OCI-LY1 (cell line): Measurements from ENCODE around the gene FAM20C.

Experiments used
- H2AFZ ChIP-seq: fragments of 200-600 bp; sonication (generic), shearing (Covaris generic); 2 replicates; pipeline ENCODE4 v1.6.0; 2014; ENCODE audit warnings: antibody characterized with exemption, mild to moderate bottlenecking, low read length
- H3F3A ChIP-seq: fragments of 200-600 bp; sonication (generic), shearing (Covaris generic); 2 replicates; pipeline ENCODE4 v1.6.0; 2014; ENCODE audit warnings: mild to moderate bottlenecking, antibody characterized with exemption, low read length, moderate library complexity; ENCODE audit not compliant: insufficient read depth
- H3K27ac ChIP-seq: fragments of 200-600 bp; sonication (generic); 2 replicates; pipeline ENCODE4 v1.5.1; 2014; ENCODE audit warnings: low read length, mixed run types, mild to moderate bottlenecking, low read depth; ENCODE audit not compliant: poor library complexity, severe bottlenecking
- H3K27me3 ChIP-seq: fragments of 200-600 bp; sonication (generic); 2 replicates; pipeline ENCODE4 v1.6.0; 2014; ENCODE audit warnings: antibody characterized with exemption, mild to moderate bottlenecking, low read length, moderate library complexity; ENCODE audit not compliant: insufficient read depth
- H3K36me3 ChIP-seq: fragments of 200-600 bp; sonication (generic); 2 replicates; pipeline ENCODE4 v1.6.1; 2014; ENCODE audit warnings: mild to moderate bottlenecking, antibody characterized with exemption, low read length, moderate library complexity, mixed read lengths; ENCODE audit not compliant: insufficient read depth
- H3K4me1 ChIP-seq: fragments of 200-600 bp; sonication (generic); 2 replicates; pipeline ENCODE4 v1.5.1; 2014; ENCODE audit warnings: mild to moderate bottlenecking, low read length, moderate library complexity; ENCODE audit not compliant: insufficient read depth, severe bottlenecking
- H3K4me2 ChIP-seq: fragments of 200-600 bp; sonication (generic), shearing (Covaris generic); 2 replicates; pipeline ENCODE4 v1.6.1; 2014; ENCODE audit warnings: low read length
- H3K4me3 ChIP-seq: fragments of 200-600 bp; sonication (generic); 2 replicates; pipeline ENCODE4 v1.5.1; 2014; ENCODE audit warnings: low read length, low read depth, mild to moderate bottlenecking, mixed read lengths; ENCODE audit not compliant: poor library complexity, severe bottlenecking
- H3K79me2 ChIP-seq: fragments of 200-600 bp; shearing (Covaris generic); 2 replicates; pipeline ENCODE4 v1.6.1; 2016; ENCODE audit warnings: mixed run types, low read length, mixed read lengths; ENCODE audit not compliant: insufficient read depth
- H3K9ac ChIP-seq: fragments of 200-600 bp; sonication (generic), shearing (Covaris generic); 2 replicates; pipeline ENCODE4 v1.6.1; 2014; ENCODE audit warnings: mild to moderate bottlenecking, low read length, mixed read lengths
- H3K9me2 ChIP-seq: fragments of 200-600 bp; sonication (generic), shearing (Covaris generic); 2 replicates; pipeline ENCODE4 v1.6.1; 2014; ENCODE audit warnings: low read depth, mild to moderate bottlenecking, low read length, mixed read lengths
- H3K9me3 ChIP-seq: fragments of 200-600 bp; shearing (Covaris generic); 2 replicates; pipeline ENCODE4 v1.6.1; 2014; ENCODE audit warnings: low read length, mixed read lengths
- H4K20me1 ChIP-seq: fragments of 200-600 bp; sonication (generic), shearing (Covaris generic); 2 replicates; pipeline ENCODE4 v1.6.0; 2016; ENCODE audit warnings: mild to moderate bottlenecking, low read length; ENCODE audit not compliant: insufficient read depth
- CTCF ChIP-seq: fragments of 200-600 bp; sonication (generic), shearing (Covaris generic); IDR thresholded peaks from 2 replicates; pipeline ENCODE4 v1.5.1; 2017; ENCODE audit warnings: mild to moderate bottlenecking, antibody characterized with exemption, low read length, moderate library complexity, mixed read lengths
- EZH2 ChIP-seq: fragments of 200-600 bp; sonication (generic), shearing (Covaris generic); IDR thresholded peaks from 2 replicates; pipeline ENCODE4 v1.8.0; 2017; ENCODE audit warnings: borderline replicate concordance, mixed run types, mild to moderate bottlenecking, antibody characterized with exemption, low read length, moderate library complexity, mixed read lengths

Gene FAM20C

GRCh38 chr7:159370-160270, 32.8 kb upstream of the FAM20C start:
- Histone ChIP-seq H3K27me3 (peaks cover 4% of the 10 kb centered on the region; the same call in 1 of the 2 replicates), H3K9me3 (no peaks in the 10 kb centered on the region), H3K9me2 (no peaks in the 10 kb centered on the region), H3K27ac (no peak overlapping the region), H3K4me2 (no peak overlapping the region), H3K36me3 (no peaks in the 10 kb centered on the region), H3K4me1 (no peaks in the 10 kb centered on the region), H3K9ac (no peak overlapping the region), H3F3A (no peaks in the 10 kb centered on the region), H3K4me3 (no peak overlapping the region), H3K79me2 (no peaks in the 10 kb centered on the region), H4K20me1 (no peaks in the 10 kb centered on the region), H2AFZ (no peak overlapping the region)
- TF ChIP-seq EZH2 (no peak), CTCF (no peak)

- H3F3A ChIP-seq, result no peaks in the 10 kb centered on the region
- no peak overlapping the region for H3K27ac ChIP-seq
- no peaks in the 10 kb centered on the region for H3K36me3 ChIP-seq
- H3K4me3 ChIP-seq, result no peak overlapping the region
- no peaks in the 10 kb centered on the region for H3K4me1 ChIP-seq
- no peak overlapping the region for H3K9ac ChIP-seq
- no peak overlapping the region for H3K4me2 ChIP-seq
- no peaks in the 10 kb centered on the region for H3K9me3 ChIP-seq
- no peaks in the 10 kb centered on the region for H3K9me2 ChIP-seq
- no peaks in the 10 kb centered on the region for H4K20me1 ChIP-seq
- no peak for TF ChIP-seq EZH2
- TF ChIP-seq CTCF, result no peak
- no peak overlapping the region for H2AFZ ChIP-seq
- no peaks in the 10 kb centered on the region for H3K79me2 ChIP-seq
- peaks cover 4% of the 10 kb centered on the region; the same call in 1 of the 2 replicates for H3K27me3 ChIP-seq
These were observed 31.2 kb upstream of the FAM20C start for GRCh38 chr7:160958-161725.

GRCh38 chr7:162632-163297, 29.6 kb upstream of the FAM20C start:
- H3K9me2 ChIP-seq, result no peaks in the 10 kb centered on the region
- H3K36me3 ChIP-seq, result no peaks in the 10 kb centered on the region
- H3K4me1 ChIP-seq, result no peaks in the 10 kb centered on the region
- no peak overlapping the region for H3K4me3 ChIP-seq
- no peak overlapping the region for H3K4me2 ChIP-seq
- H2AFZ ChIP-seq, result no peak overlapping the region
- H3F3A ChIP-seq, result no peaks in the 10 kb centered on the region
- H4K20me1 ChIP-seq, result no peaks in the 10 kb centered on the region
- no peak overlapping the region for H3K9ac ChIP-seq
- H3K79me2 ChIP-seq, result no peaks in the 10 kb centered on the region
- no peak for TF ChIP-seq CTCF
- H3K27ac ChIP-seq, result no peak overlapping the region
- H3K27me3 ChIP-seq, result peaks cover 4% of the 10 kb centered on the region; the same call in 1 of the 2 replicates
- H3K9me3 ChIP-seq, result no peaks in the 10 kb centered on the region
